WTC11 (cell line): ENCODE results near the gene SEMA5B. TPM values are rescaled to one million over a fixed set of nuclear protein-coding genes. Genes with fewer than 3 reads are reported as not detected.

Experiments used
- ATAC-seq: fragments of 200-7000 bp; cut with Tn5 transposase; 2 replicates; pipeline ENCODE4 v1.10.0; 2021; ENCODE audit warnings: mild to moderate bottlenecking, moderate library complexity
- CTCF ChIA-PET: fragments of 300-600 bp; sonication (Branson Sonifier 250); formaldehyde crosslinking; loops from one replicate; lab custom pipeline; 2021; ENCODE audit warnings: antibody characterized with exemption; lab: Charles Lee
- POLR2A ChIA-PET: fragments of 350-600 bp; sonication (Branson Sonifier 250); formaldehyde crosslinking; loops from one replicate; lab custom pipeline; 2021; ENCODE audit warnings: antibody characterized with exemption; lab: Charles Lee
- DNase-seq: peaks from one replicate; pipeline ENCODE4 v3.0.0; 2021; ENCODE audit warnings: low spot score
- H3K27ac Mint-ChIP-seq: 2 replicates; pipeline ENCODE4 v1.8.0; 2021; ENCODE audit warnings: mixed read lengths
- H3K27me3 Mint-ChIP-seq: 2 replicates; pipeline ENCODE4 v1.8.0; 2021; ENCODE audit warnings: low read depth, mild to moderate bottlenecking, moderate library complexity, mixed read lengths
- H3K36me3 Mint-ChIP-seq: 2 replicates; pipeline ENCODE4 v1.8.0; 2021; ENCODE audit warnings: mixed read lengths
- H3K4me1 Mint-ChIP-seq: 2 replicates; pipeline ENCODE4 v1.8.0; 2022; ENCODE audit warnings: mixed read lengths
- H3K4me3 Mint-ChIP-seq: 2 replicates; pipeline ENCODE4 v1.8.0; 2021; ENCODE audit warnings: mild to moderate bottlenecking, moderate library complexity, mixed read lengths
- H3K9me3 Mint-ChIP-seq: 2 replicates; pipeline ENCODE4 v1.8.0; 2021; ENCODE audit warnings: mixed read lengths
- ARID4B ChIP-seq: sonication (generic); formaldehyde crosslinking; IDR thresholded peaks from 2 replicates; pipeline ENCODE4 v1.8.0; 2023; ENCODE audit warnings: missing genetic modification reagents, mild to moderate bottlenecking, borderline replicate concordance
- ELF4 ChIP-seq: sonication (generic); formaldehyde crosslinking; IDR thresholded peaks from 2 replicates; pipeline ENCODE4 v1.8.1; 2022; ENCODE audit warnings: low read depth, mild to moderate bottlenecking, moderate library complexity, missing genetic modification reagents
- NFATC4 ChIP-seq: fragments of 250-450 bp; sonication (Bioruptor Pico); IDR thresholded peaks from 2 replicates; pipeline ENCODE4 v1.9.0; 2021; ENCODE audit warnings: mild to moderate bottlenecking
- NFYB ChIP-seq: sonication (generic); formaldehyde crosslinking; conservative IDR thresholded peaks from 2 replicates; pipeline ENCODE4 v1.8.0; 2022; ENCODE audit warnings: low read depth, missing genetic modification reagents
- NR1H2 ChIP-seq: sonication (generic); formaldehyde crosslinking; IDR thresholded peaks from 2 replicates; pipeline ENCODE4 v1.9.0; 2021; ENCODE audit warnings: mild to moderate bottlenecking, moderate library complexity, missing genetic modification reagents
- PREB ChIP-seq: sonication (generic); formaldehyde crosslinking; IDR thresholded peaks from 2 replicates; pipeline ENCODE4 v1.8.1; 2022; ENCODE audit warnings: mild to moderate bottlenecking, missing genetic modification reagents, moderate library complexity, borderline replicate concordance
- RELA ChIP-seq: sonication (generic); formaldehyde crosslinking; IDR thresholded peaks from 2 replicates; pipeline ENCODE4 v1.8.1; 2022; ENCODE audit warnings: missing genetic modification reagents, mild to moderate bottlenecking, borderline replicate concordance
- SMAD3 ChIP-seq: sonication (generic); formaldehyde crosslinking; IDR thresholded peaks from 2 replicates; pipeline ENCODE4 v1.8.0; 2022; ENCODE audit warnings: missing genetic modification reagents, mild to moderate bottlenecking, borderline replicate concordance
- SMAD4 ChIP-seq: sonication (generic); formaldehyde crosslinking; IDR thresholded peaks from 2 replicates; pipeline ENCODE4 v1.8.0; 2022; ENCODE audit warnings: mild to moderate bottlenecking, missing genetic modification reagents
- TEAD4 ChIP-seq: sonication (generic); formaldehyde crosslinking; IDR thresholded peaks from 2 replicates; pipeline ENCODE4 v1.8.0; 2022; ENCODE audit warnings: mild to moderate bottlenecking, missing genetic modification reagents
- TP53 ChIP-seq: sonication (generic); formaldehyde crosslinking; IDR thresholded peaks from 2 replicates; pipeline ENCODE4 v1.8.1; 2023; ENCODE audit warnings: mild to moderate bottlenecking, missing genetic modification reagents
- ZNF396 ChIP-seq: fragments of 250-450 bp; sonication (Bioruptor Pico); IDR thresholded peaks from 2 replicates; pipeline ENCODE4 v1.8.0; 2021; ENCODE audit warnings: mild to moderate bottlenecking, moderate library complexity, borderline replicate concordance
- ZNF423 ChIP-seq: fragments of 250-450 bp; sonication (Bioruptor Pico); IDR thresholded peaks from 2 replicates; pipeline ENCODE4 v2.1.2; 2022; ENCODE audit warnings: mild to moderate bottlenecking, moderate library complexity
- total RNA-seq: library from RNA; stranded (reverse); gene quantifications from 3 replicates; pipeline ENCODE4 v1.2.3, GENCODE V29; 2021
- TF ChIP-seq, protein P1 (sequence below): fragments of 250-450 bp; sonication (Bioruptor Pico); IDR thresholded peaks from 2 replicates; pipeline ENCODE4 v2.1.2; 2022; ENCODE audit warnings: mild to moderate bottlenecking, moderate library complexity

Gene SEMA5B
- total RNA-seq, 1 experiment from 2014 or later = 20.7 TPM

DNA sequence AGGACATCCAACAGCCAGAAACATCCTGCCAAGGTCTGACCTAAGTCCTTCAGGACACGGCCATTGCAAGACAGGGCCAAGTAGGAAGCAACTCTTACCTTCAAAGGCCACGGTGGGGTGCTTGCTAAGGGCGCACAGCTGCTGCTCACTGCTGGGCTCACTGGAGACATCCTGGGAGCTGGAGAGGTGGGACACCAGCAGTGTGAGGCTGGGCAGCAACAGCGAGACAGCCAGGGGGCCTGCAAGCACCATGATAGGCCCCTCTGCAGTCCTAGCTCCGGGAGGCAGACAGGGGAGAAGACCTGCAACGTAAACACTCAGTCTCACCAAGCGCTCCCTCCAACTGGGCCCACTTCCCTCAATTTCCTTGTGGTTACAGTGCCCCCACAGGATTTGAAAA lies 79.2 kb downstream of the SEMA5B start:
- TF ChIP-seq ZNF423 (CRISPR knock-in tag) (peak; percentile 76), RELA (CRISPR knock-in tag) (no peak)
- Mint-ChIP-seq H3K4me1 (peaks cover 32% of the 10 kb centered on the region), H3K9me3 (peaks cover 3% of the 10 kb centered on the region), H3K36me3 (no peaks in the 10 kb centered on the region), H3K27me3 (peaks cover 7% of the 10 kb centered on the region), H3K27ac (no peak overlapping the region), H3K4me3 (no peak overlapping the region)
- ChIA-PET CTCF (interaction anchor here (0.8 to 3.1 kb wide), 8 partner anchors 8 to 123 kb away, joined by 3 to 29 read pairs (median 4); partner anchors contain the start of gene SEMA5B), POLR2A (no interaction called here)
- DNase-seq = peak; percentile 37
- peak; percentile 68 for ATAC-seq

DNA sequence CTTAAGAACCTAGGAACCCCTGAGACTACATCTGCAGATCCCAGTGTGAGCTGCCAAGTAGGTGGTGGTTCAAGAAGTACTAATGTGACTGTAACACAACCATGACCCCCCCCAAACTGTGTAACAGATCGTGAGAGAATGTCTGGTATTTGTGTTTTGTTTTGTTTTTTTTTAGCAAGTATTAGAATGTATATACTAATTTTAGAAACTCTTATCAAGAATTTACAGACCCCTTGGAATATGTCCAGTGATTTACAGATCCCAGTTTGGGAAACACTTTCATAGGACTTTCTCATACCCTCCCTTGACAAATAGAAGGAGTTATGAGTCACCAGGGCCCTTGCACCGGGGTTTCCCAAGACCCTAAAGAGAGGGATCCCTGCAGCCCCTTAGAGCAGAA lies 79.8 kb downstream of the SEMA5B start:
- H3K36me3 Mint-ChIP-seq = no peaks in the 10 kb centered on the region
- DNase-seq (no peak), ATAC-seq (no peak)
- H3K27ac Mint-ChIP-seq = no peak overlapping the region
- POLR2A ChIA-PET = no interaction called here
- TF ChIP-seq SMAD3 (CRISPR knock-in tag) = no peak
- TF ChIP-seq ELF4 = no peak
- TF ChIP-seq, protein P1, sequence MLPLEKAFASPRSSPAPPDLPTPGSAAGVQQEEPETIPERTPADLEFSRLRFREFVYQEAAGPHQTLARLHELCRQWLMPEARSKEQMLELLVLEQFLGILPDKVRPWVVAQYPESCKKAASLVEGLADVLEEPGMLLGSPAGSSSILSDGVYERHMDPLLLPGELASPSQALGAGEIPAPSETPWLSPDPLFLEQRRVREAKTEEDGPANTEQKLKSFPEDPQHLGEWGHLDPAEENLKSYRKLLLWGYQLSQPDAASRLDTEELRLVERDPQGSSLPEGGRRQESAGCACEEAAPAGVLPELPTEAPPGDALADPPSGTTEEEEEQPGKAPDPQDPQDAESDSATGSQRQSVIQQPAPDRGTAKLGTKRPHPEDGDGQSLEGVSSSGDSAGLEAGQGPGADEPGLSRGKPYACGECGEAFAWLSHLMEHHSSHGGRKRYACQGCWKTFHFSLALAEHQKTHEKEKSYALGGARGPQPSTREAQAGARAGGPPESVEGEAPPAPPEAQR = no peak
- no peak for TF ChIP-seq TEAD4 (CRISPR knock-in tag)
- no peak for TF ChIP-seq NFATC4
- TF ChIP-seq TP53 (CRISPR knock-in tag) = no peak
- TF ChIP-seq NR1H2 (CRISPR knock-in tag) = no peak
- TF ChIP-seq RELA (CRISPR knock-in tag) = no peak
- TF ChIP-seq, all 79 proteins: peak for 0
- peaks cover 3% of the 10 kb centered on the region for H3K9me3 Mint-ChIP-seq
- CTCF ChIA-PET = interaction anchor here (0.8 to 3.1 kb wide), 6 partner anchors 9 to 123 kb away, joined by 3 to 29 read pairs (median 4); partner anchors contain the start of gene SEMA5B
- H3K27me3 Mint-ChIP-seq = peaks cover 7% of the 10 kb centered on the region
- peaks cover 25% of the 10 kb centered on the region for H3K4me1 Mint-ChIP-seq
- no peak overlapping the region for H3K4me3 Mint-ChIP-seq

DNA sequence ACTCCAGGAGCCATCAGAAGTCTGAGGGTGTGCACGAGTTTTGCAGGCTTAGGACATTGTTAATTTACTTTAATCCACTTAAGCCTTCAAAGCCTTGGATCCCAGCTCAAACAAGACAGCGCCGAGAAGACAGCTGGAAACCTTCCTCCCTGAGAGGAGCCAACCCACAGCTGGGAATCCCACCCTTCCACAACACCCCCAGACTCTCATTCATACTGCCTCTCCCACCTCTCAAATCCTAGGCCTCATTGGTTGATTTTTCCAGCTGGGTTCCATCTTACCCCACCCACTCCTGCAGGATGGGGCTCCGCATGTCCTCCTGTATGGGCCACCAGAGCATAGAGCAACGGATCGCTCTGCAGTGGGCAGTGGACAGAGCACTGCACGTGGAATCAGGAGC lies 80.4 kb downstream of the SEMA5B start:
- no peaks in the 10 kb centered on the region for H3K36me3 Mint-ChIP-seq
- H3K4me1 Mint-ChIP-seq = peaks cover 20% of the 10 kb centered on the region
- no peak overlapping the region for H3K4me3 Mint-ChIP-seq
- H3K27ac Mint-ChIP-seq = no peak overlapping the region
- no peak for DNase-seq
- POLR2A ChIA-PET = no interaction called here
- CTCF ChIA-PET = interaction anchor here (3.1 kb wide), 1 partner anchor 81 kb away, joined by 29 read pairs; the partner anchor contains the start of gene SEMA5B
- ATAC-seq = no peak
- peaks cover 7% of the 10 kb centered on the region for H3K27me3 Mint-ChIP-seq
- TF ChIP-seq NFYB (CRISPR knock-in tag) = no peak
- no peak for TF ChIP-seq ARID4B
- TF ChIP-seq PREB = no peak
- TF ChIP-seq SMAD4 (CRISPR knock-in tag) = no peak
- no peak for TF ChIP-seq ZNF396 (CRISPR knock-in tag)
- TF ChIP-seq, all 79 proteins: peak for 0
- H3K9me3 Mint-ChIP-seq = peaks cover 3% of the 10 kb centered on the region
